ENCODE results near the gene CNOT6L. TPM values are rescaled to one million over a fixed set of nuclear protein-coding genes. Genes with fewer than 3 reads are reported as not detected.

CNOT6L gene
- total RNA-seq, 1 donor from 2014 or later: 21.8 TPM

DNA sequence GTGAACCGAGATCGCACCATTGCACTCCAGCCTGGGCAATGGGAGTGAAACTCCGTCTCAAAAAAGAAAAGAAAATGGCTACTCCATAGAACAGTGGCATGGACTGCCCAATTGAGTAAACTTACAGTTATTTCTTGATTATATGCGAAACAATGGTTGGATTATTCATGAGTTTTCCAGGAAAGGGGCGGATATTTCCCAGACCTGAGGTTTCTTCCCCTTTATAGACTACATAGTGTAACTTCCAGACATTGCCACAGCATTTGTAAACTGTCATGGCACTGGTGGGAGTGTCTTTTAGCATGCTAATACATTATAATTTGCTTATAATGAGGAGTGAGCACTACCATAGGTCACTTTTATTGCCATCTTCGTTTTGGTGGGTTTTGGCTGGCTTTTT is 29.3 kb upstream of the CNOT6L start:
- Histone ChIP-seq H3K36me3 (no peaks in the 10 kb centered on the region), H3K9me3 (replicated peaks) (no peaks in the 10 kb centered on the region), H3K4me1 (peaks cover 12% of the 10 kb centered on the region), H3K4me3 (no peak overlapping the region), H3K27me3 (ENCODE audit: low read depth) (no peaks in the 10 kb centered on the region), H3K27ac (replicated peaks) (no peak overlapping the region)
- intact Hi-C loops (cut with micrococcal nuclease): no loop called here
- no peak for DNase-seq
- TF ChIP-seq, protein P1, sequence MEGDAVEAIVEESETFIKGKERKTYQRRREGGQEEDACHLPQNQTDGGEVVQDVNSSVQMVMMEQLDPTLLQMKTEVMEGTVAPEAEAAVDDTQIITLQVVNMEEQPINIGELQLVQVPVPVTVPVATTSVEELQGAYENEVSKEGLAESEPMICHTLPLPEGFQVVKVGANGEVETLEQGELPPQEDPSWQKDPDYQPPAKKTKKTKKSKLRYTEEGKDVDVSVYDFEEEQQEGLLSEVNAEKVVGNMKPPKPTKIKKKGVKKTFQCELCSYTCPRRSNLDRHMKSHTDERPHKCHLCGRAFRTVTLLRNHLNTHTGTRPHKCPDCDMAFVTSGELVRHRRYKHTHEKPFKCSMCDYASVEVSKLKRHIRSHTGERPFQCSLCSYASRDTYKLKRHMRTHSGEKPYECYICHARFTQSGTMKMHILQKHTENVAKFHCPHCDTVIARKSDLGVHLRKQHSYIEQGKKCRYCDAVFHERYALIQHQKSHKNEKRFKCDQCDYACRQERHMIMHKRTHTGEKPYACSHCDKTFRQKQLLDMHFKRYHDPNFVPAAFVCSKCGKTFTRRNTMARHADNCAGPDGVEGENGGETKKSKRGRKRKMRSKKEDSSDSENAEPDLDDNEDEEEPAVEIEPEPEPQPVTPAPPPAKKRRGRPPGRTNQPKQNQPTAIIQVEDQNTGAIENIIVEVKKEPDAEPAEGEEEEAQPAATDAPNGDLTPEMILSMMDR (IDR thresholded peaks at IDR 0.05; ENCODE audit: borderline replicate concordance): no peak

DNA sequence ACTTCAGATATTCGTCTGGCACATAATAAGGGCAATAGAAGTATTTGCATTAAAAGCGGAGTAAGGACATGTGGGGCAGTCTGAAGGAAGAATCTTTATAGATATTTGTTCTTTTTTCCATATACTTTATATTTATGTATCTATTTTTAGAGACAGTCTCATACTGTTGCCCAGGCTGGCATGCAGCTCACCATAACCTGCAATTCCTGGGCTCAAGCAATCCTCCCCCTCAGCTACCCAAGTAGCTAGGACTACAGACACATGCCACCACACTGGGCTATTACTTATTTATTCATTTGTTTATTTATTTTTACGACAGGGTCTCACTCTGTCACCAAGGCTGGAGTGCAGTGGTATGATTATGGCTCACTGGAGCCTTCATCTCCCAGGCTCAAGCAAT is 26.8 kb upstream of the CNOT6L start:
- H3K4me1 ChIP-seq: no peaks in the 10 kb centered on the region

DNA sequence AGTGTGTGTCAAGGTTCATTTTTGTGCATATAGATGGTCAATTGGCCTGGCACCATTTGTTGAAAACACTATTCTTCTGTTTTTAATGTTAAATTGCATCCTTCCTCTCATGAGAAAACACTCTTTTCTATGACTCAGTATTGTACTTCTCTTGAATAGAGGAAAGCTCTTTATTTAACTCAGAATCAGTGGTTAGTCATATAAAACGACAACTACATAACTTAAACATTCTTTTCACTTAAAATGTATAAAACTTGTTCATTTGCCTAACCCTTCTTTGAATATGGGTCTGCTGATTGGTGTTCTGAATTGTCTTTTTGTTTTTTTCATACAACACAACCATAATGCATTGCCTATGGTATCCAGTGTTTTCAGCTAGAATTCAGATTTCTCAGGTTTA is 26.2 kb upstream of the CNOT6L start:
- no peaks in the 10 kb centered on the region for H3K36me3 ChIP-seq
- intact Hi-C loops (cut with micrococcal nuclease): no loop called here
- no peaks in the 10 kb centered on the region for H3K27me3 ChIP-seq (ENCODE audit: low read depth)
- no peaks in the 10 kb centered on the region for H3K4me1 ChIP-seq
- no peaks in the 10 kb centered on the region for H3K9me3 ChIP-seq (replicated peaks)
- no peak for DNase-seq
- TF ChIP-seq, protein P1 (IDR thresholded peaks at IDR 0.05; ENCODE audit: borderline replicate concordance): no peak
- no peak overlapping the region for H3K4me3 ChIP-seq
- no peak overlapping the region for H3K27ac ChIP-seq (replicated peaks)

More for the DNA sequence above, 26.8 kb upstream of the CNOT6L start:
- TF ChIP-seq, protein P1 (IDR thresholded peaks at IDR 0.05; ENCODE audit: borderline replicate concordance): no peak
- Histone ChIP-seq H3K9me3 (replicated peaks) (no peaks in the 10 kb centered on the region), H3K27me3 (ENCODE audit: low read depth) (no peaks in the 10 kb centered on the region), H3K36me3 (no peaks in the 10 kb centered on the region), H3K27ac (replicated peaks) (no peak overlapping the region), H3K4me3 (no peak overlapping the region)
- DNase-seq: no peak
- intact Hi-C loops (cut with micrococcal nuclease): no loop called here

DNA sequence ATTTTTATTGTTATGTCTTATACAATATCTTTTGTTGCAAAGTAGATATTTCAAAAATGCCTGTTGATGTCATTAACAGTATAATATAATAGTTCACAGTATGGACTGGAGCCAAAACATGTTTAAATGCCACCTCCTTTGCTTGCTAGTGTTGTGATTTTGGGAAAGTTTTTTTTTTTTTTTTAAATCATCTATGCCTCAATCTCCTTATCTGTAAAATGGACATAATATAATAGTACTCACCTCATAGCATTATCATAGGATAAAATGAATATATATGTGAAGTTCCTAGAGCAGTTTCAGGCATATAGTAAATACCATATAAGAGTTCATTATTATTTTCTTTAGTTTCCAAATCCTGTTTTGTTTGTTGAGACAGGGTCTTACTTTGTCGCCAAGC is 25.2 kb upstream of the CNOT6L start:
- Histone ChIP-seq H3K27ac (replicated peaks) (no peak overlapping the region), H3K4me3 (no peak overlapping the region), H3K4me1 (no peaks in the 10 kb centered on the region), H3K9me3 (replicated peaks) (no peaks in the 10 kb centered on the region), H3K27me3 (ENCODE audit: low read depth) (no peaks in the 10 kb centered on the region), H3K36me3 (no peaks in the 10 kb centered on the region)
- TF ChIP-seq, protein P1 (IDR thresholded peaks at IDR 0.05; ENCODE audit: borderline replicate concordance): no peak
- intact Hi-C loops (cut with micrococcal nuclease): no loop called here
- DNase-seq: no peak

DNA sequence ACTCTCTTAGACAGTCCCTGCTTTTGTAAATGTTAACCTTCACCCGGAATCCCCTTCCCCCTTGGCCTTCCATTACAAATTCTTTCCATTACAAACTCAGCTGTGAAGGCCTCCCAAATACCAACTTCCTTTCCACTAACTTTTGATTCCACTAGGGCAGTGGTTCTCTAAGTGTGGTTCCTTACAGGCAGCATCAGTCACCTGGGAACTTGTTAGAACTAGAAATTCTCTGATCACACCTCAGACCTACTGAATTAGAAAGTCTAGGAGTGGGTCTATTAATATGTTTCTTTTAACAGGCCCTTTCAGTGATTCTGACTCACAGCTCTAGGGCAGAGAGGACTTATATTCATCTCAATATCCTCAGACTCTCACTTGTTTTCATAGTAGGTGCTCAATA is 24.5 kb upstream of the CNOT6L start:
- intact Hi-C loops (cut with micrococcal nuclease): no loop called here
- no peak overlapping the region for H3K27ac ChIP-seq (replicated peaks)
- TF ChIP-seq, protein P1 (IDR thresholded peaks at IDR 0.05; ENCODE audit: borderline replicate concordance): no peak

DNA sequence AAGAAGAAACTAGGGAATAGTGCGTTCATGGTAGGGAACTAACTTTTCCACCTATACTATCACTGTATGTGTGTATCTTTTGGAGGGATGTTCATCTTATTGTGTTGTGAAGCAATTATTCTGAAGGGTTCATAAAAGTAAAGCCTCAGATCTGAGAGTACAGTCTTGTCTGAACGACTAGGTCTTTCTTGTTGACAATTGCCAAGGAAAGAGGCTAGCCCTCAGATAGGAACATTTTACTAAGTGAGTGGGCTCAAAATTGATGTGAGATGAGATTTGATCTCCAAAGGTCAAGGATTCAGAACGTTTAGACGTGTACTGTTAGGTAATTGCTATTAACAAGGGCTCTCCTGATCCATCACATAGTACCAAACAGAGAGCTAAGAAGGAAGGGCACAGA is 15.2 kb upstream of the CNOT6L start:
- no peak overlapping the region for H3K27ac ChIP-seq (replicated peaks)
- intact Hi-C loops (cut with micrococcal nuclease): no loop called here
- TF ChIP-seq, protein P1 (IDR thresholded peaks at IDR 0.05; ENCODE audit: borderline replicate concordance): no peak
- H3K9me3 ChIP-seq (replicated peaks): no peaks in the 10 kb centered on the region
- no peak overlapping the region for H3K4me3 ChIP-seq
- peaks cover 9% of the 10 kb centered on the region for H3K27me3 ChIP-seq (ENCODE audit: low read depth)
- H3K4me1 ChIP-seq: no peaks in the 10 kb centered on the region
- no peak for DNase-seq
- no peaks in the 10 kb centered on the region for H3K36me3 ChIP-seq

More for the DNA sequence above, 24.5 kb upstream of the CNOT6L start:
- no peaks in the 10 kb centered on the region for H3K4me1 ChIP-seq
- H3K4me3 ChIP-seq: no peak overlapping the region
- H3K27me3 ChIP-seq (ENCODE audit: low read depth): no peaks in the 10 kb centered on the region
- no peak for DNase-seq
- H3K9me3 ChIP-seq (replicated peaks): no peaks in the 10 kb centered on the region
- no peaks in the 10 kb centered on the region for H3K36me3 ChIP-seq

Data from left ventricle myocardium inferior (tissue), 1 donor.